Smooth muscle cell (in vitro differentiated cells): ENCODE results near the gene SMARCA2. TPM values are rescaled to one million over a fixed set of nuclear protein-coding genes. Genes with fewer than 3 reads are reported as not detected.

Experiments used
- DNase-seq: peaks from one replicate; lab custom pipeline; 2025; ENCODE audit not compliant: unreplicated experiment; lab: John Stamatoyannopoulos, UW
- H2AFZ ChIP-seq: fragments of 200-600 bp; sonication (generic); 2 replicates; pipeline ENCODE4 v1.6.0; 2016; ENCODE audit warnings: antibody characterized with exemption, low read depth, mild to moderate bottlenecking
- H3F3A ChIP-seq: fragments of 200-600 bp; sonication (generic); 2 replicates; pipeline ENCODE4 v1.6.0; 2017; ENCODE audit warnings: antibody characterized with exemption, low read depth
- H3K27ac ChIP-seq: fragments of 200-600 bp; sonication (generic); 2 replicates; pipeline ENCODE4 v1.5.1; 2016; ENCODE audit warnings: low read depth, mild to moderate bottlenecking
- H3K27me3 ChIP-seq: fragments of 200-600 bp; sonication (generic); 2 replicates; pipeline ENCODE4 v1.6.1; 2016; ENCODE audit warnings: low read depth, mild to moderate bottlenecking
- H3K36me3 ChIP-seq: fragments of 200-600 bp; sonication (generic); 2 replicates; pipeline ENCODE4 v1.5.1; 2016; ENCODE audit warnings: low read depth
- H3K4me1 ChIP-seq: fragments of 200-600 bp; sonication (generic); 2 replicates; pipeline ENCODE4 v1.5.1; 2016; ENCODE audit warnings: low read depth
- H3K4me2 ChIP-seq: fragments of 200-600 bp; sonication (generic); 2 replicates; pipeline ENCODE4 v1.6.0; 2016; ENCODE audit warnings: mild to moderate bottlenecking
- H3K4me3 ChIP-seq: fragments of 200-600 bp; sonication (generic); 2 replicates; pipeline ENCODE4 v1.5.1; 2016; ENCODE audit warnings: mild to moderate bottlenecking
- H3K79me2 ChIP-seq: fragments of 200-600 bp; sonication (generic); 2 replicates; pipeline ENCODE4 v1.6.0; 2016; ENCODE audit warnings: low read depth, mild to moderate bottlenecking
- H3K9ac ChIP-seq: fragments of 200-600 bp; sonication (generic); 2 replicates; pipeline ENCODE4 v1.6.0; 2016; ENCODE audit warnings: low read depth
- H3K9me3 ChIP-seq: fragments of 200-600 bp; sonication (generic); replicated peaks from 2 replicates; pipeline ENCODE4 v1.5.1; 2016; ENCODE audit warnings: low read depth
- H4K20me1 ChIP-seq: fragments of 200-600 bp; sonication (generic); 2 replicates; pipeline ENCODE4 v1.6.0; 2016; ENCODE audit warnings: low read depth
- WGBS: methylation state at CpG from one replicate; pipeline ENCODE4 v1.1.7; 2016; ENCODE audit warnings: low lambda C conversion rate; 5-methylcytosine and 5-hydroxymethylcytosine counted together
- polyA plus RNA-seq: library from polyadenylated mRNA; unstranded; fragments of >200 nt; fragmentation: Nextera tagmentation; extraction: Ambion mirVana; gene quantifications from 2 replicates; pipeline ENCODE4 v1.2.1, GENCODE V29; 2016
- total RNA-seq: library from RNA; depleted of rRNA; stranded (reverse); fragments of >200 nt; gene quantifications from 2 replicates; pipeline ENCODE4 v1.2.3, GENCODE V29; 2014
- TF ChIP-seq, protein P1 (sequence below): fragments of 200-600 bp; sonication (generic); IDR thresholded peaks from 2 replicates; pipeline ENCODE4 v1.5.1; 2017; ENCODE audit warnings: borderline replicate concordance, mild to moderate bottlenecking, antibody characterized with exemption; ENCODE audit not compliant: insufficient read depth, poor library complexity, severe bottlenecking

SMARCA2 gene
- total and polyA plus RNA-seq, 2 experiments from 2014 or later: 27.7 to 61.7 TPM

DNA sequence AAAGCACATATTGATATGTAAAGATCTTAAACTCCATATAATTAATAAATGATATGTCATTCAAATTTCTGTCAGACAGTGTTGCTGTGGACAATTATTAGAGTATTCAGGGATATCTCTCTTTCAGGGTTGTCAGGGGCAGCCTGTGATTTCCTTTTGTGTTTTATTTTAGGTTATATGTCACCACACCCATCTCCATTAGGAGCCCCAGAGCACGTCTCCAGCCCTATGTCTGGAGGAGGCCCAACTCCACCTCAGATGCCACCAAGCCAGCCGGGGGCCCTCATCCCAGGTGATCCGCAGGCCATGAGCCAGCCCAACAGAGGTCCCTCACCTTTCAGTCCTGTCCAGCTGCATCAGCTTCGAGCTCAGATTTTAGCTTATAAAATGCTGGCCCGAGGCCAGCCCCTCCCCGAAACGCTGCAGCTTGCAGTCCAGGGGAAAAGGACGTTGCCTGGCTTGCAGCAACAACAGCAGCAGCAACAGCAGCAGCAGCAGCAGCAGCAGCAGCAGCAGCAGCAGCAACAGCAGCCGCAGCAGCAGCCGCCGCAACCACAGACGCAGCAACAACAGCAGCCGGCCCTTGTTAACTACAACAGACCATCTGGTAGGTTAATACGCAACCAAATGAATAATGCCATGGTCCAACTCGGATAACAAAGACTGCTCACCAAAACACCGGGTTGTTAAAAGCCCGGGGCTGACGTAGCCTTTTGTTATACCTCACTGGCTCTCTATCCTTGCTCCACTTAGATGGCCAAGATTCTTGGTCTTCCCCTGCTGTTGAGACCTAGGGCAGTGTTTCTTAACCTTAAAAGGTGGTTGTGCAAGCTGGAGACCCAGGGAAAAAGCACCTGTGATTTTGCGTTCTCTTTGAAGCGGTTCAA, 24.4 kb downstream of the SMARCA2 start:
- DNase-seq: no peak
- Histone ChIP-seq H3K27me3 (no peaks in the 10 kb centered on the region), H3F3A (no peaks in the 10 kb centered on the region), H3K36me3 (peaks cover 2% of the 10 kb centered on the region), H3K4me2 (no peak overlapping the region), H4K20me1 (peaks cover 17% of the 10 kb centered on the region), H3K27ac (no peak overlapping the region), H2AFZ (no peak overlapping the region), H3K4me1 (no peaks in the 10 kb centered on the region), H3K4me3 (no peak overlapping the region), H3K9ac (no peak overlapping the region), H3K9me3 (no peaks in the 10 kb centered on the region), H3K79me2 (no peaks in the 10 kb centered on the region)
- 95% methylated on average over 20 of the region's 20 CpGs for WGBS
- TF ChIP-seq, protein P1, sequence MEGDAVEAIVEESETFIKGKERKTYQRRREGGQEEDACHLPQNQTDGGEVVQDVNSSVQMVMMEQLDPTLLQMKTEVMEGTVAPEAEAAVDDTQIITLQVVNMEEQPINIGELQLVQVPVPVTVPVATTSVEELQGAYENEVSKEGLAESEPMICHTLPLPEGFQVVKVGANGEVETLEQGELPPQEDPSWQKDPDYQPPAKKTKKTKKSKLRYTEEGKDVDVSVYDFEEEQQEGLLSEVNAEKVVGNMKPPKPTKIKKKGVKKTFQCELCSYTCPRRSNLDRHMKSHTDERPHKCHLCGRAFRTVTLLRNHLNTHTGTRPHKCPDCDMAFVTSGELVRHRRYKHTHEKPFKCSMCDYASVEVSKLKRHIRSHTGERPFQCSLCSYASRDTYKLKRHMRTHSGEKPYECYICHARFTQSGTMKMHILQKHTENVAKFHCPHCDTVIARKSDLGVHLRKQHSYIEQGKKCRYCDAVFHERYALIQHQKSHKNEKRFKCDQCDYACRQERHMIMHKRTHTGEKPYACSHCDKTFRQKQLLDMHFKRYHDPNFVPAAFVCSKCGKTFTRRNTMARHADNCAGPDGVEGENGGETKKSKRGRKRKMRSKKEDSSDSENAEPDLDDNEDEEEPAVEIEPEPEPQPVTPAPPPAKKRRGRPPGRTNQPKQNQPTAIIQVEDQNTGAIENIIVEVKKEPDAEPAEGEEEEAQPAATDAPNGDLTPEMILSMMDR: no peak

DNA sequence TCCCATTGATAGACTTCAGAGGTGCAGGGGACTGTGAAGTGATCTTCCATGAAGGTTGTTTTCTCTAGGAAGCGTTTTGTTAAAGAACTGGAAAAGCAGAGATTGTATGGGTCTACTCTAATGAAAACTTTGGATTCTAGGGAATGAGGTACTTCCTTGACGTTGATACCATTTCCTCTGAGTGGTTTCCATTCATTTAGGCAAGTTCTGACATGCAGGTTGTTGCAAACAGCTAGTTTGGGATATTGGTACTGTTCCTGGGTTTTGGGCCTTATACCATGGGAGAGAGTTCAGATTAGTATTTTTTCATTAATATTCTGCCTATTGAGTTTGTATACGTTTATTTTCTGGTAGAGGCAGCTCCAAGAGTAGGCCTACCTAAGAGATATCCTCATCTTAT, 25.7 kb downstream of the SMARCA2 start:
- Histone ChIP-seq H3F3A (no peaks in the 10 kb centered on the region), H3K4me3 (no peak overlapping the region), H3K27me3 (no peaks in the 10 kb centered on the region), H3K4me1 (no peaks in the 10 kb centered on the region), H4K20me1 (peaks cover 17% of the 10 kb centered on the region), H2AFZ (no peak overlapping the region), H3K4me2 (no peak overlapping the region), H3K27ac (peak overlapping the region; percentile 7), H3K9ac (no peak overlapping the region), H3K79me2 (no peaks in the 10 kb centered on the region), H3K36me3 (no peaks in the 10 kb centered on the region), H3K9me3 (no peaks in the 10 kb centered on the region)
- TF ChIP-seq, protein P1: no peak
- WGBS: 91% methylated on average over 3 of the region's 3 CpGs
- no peak for DNase-seq

DNA sequence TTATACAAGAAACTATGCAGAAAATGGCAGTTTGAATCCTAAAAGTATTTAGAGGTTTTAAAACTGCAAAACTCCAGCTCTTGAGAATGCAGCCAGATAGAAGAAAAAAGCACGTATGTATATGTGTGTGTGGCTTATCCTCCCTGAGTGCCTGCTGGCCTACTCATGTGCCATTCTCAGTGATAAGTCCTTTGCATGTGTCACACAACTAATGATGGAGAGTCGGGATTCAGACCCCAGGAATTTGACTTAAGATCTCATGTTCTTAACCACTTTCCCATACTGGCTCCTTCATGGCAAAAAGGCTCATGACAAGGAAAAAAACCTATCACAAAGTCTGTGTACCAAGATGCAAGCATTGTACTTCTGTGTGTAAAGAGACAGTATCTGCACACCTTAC, 26.6 kb downstream of the SMARCA2 start:
- Histone ChIP-seq H3K9ac (no peak overlapping the region), H3K27me3 (no peaks in the 10 kb centered on the region), H3K9me3 (no peaks in the 10 kb centered on the region), H3K27ac (peak overlapping the region; percentile 52), H4K20me1 (peaks cover 17% of the 10 kb centered on the region), H3K36me3 (peaks cover 3% of the 10 kb centered on the region), H3K4me2 (no peak overlapping the region), H3K4me3 (no peak overlapping the region), H3K79me2 (no peaks in the 10 kb centered on the region), H3F3A (no peaks in the 10 kb centered on the region), H2AFZ (no peak overlapping the region), H3K4me1 (no peaks in the 10 kb centered on the region)
- WGBS: 63% methylated on average over 2 of the region's 2 CpGs
- DNase-seq: no peak
- TF ChIP-seq, protein P1: no peak

DNA sequence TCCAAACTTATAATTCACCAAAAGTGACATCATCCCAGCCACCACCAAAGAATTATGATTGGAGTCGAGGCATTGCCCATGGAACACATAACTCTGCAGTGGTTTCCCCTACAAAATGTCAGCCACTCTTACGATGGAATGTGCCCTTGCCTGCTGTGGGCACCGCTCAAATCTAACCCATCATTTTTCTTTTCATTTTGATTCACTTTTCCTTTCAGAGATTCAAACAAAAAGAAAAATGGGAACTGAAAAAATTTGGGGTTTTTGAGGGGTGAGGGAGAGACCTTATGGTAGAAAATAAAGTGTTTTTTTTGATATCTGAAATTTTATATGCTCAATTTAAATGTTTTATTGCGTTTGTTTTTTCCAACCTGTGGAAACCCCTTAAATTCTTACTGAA, 28.1 kb downstream of the SMARCA2 start:
- Histone ChIP-seq H3K79me2 (no peaks in the 10 kb centered on the region), H3K27me3 (no peaks in the 10 kb centered on the region), H4K20me1 (peaks cover 10% of the 10 kb centered on the region), H3K27ac (no peak overlapping the region), H3K4me2 (no peak overlapping the region), H3K4me3 (no peak overlapping the region), H3K9me3 (no peaks in the 10 kb centered on the region), H3K36me3 (peaks cover 3% of the 10 kb centered on the region), H3K9ac (no peak overlapping the region), H3F3A (no peaks in the 10 kb centered on the region), H3K4me1 (no peaks in the 10 kb centered on the region), H2AFZ (no peak overlapping the region)
- TF ChIP-seq, protein P1: no peak
- no peak for DNase-seq
- WGBS: 90% methylated on average over 4 of the region's 4 CpGs
